K562 (cell line): ENCODE results near the gene FBXO21. TPM values are rescaled to one million over a fixed set of nuclear protein-coding genes. Genes with fewer than 3 reads are reported as not detected.

Experiments
- ATAC-seq: fragments of 200-7000 bp; cut with Tn5 transposase; 3 replicates; pipeline ENCODE4 v1.9.1; 2020; ENCODE audit warnings: moderate library complexity
- BruUV-seq: library from RNA; stranded (reverse); fragments of 400-500 nt; replicated peaks from 2 replicates; lab custom pipeline; 2021; lab: Mats Ljungman, UMichigan
- CTCF ChIA-PET: fragments of 300-600 bp; formaldehyde crosslinking; extraction: SDS; loops from one replicate; lab custom pipeline; 2021; ENCODE audit warnings: low intra/inter-chr PET ratio; lab: Yijun Ruan, JAX
- POLR2A ChIA-PET: fragments of 300-600, 350-650 bp; sonication (Branson Sonifier 250); formaldehyde crosslinking; extraction: SDS; loops from one replicate; lab custom pipeline; 2021; ENCODE audit warnings: antibody characterized with exemption, inconsistent platforms; lab: Yijun Ruan, JAX
- DNase-seq, 4 experiments: peaks; one replicate each; pipeline versions ENCODE4 v3.0.0 to v3.0.0-alpha.2; 2011 to 2018; ENCODE audit warnings: low spot score in 3 of 4, mixed read lengths in 3 of 4; ENCODE audit errors: extremely low read depth in 1 of 4
- FAIRE-seq: peaks from 2 replicates; lab custom pipeline; 2011; peaks lifted over from hg19 to GRCh38; lab: Jason Lieb, UNC
- H2AFZ ChIP-seq: 2 replicates; pipeline ENCODE4 v1.6.0; 2011; ENCODE audit warnings: low read depth, low read length, control low read depth, inconsistent platforms
- H3K27ac ChIP-seq: fragments of 200-600 bp; 3 replicates; pipeline ENCODE4 v1.8.0; 2011; ENCODE audit warnings: low read depth, mild to moderate bottlenecking, control low read depth, inconsistent platforms, low read length, moderate library complexity, mixed read lengths; ENCODE audit errors: extremely low read depth
- H3K27me3 ChIP-seq, 2 experiments: fragments of 300-600 bp in 1 of 2; 2 replicates in 1 of 2; 3 replicates in 1 of 2; pipeline versions ENCODE4 v1.6.0 to v1.8.0; 2011; ENCODE audit warnings: inconsistent platforms in 2 of 2, low read length in 2 of 2, mild to moderate bottlenecking in 1 of 2, mixed read lengths in 1 of 2, moderate library complexity in 1 of 2; ENCODE audit not compliant: control insufficient read depth in 2 of 2, insufficient read depth in 2 of 2
- H3K36me3 ChIP-seq: fragments of 300-600 bp; 3 replicates; pipeline ENCODE4 v1.8.0; 2011; ENCODE audit warnings: mild to moderate bottlenecking, low read length, inconsistent platforms; ENCODE audit not compliant: control insufficient read depth, insufficient read depth
- H3K4me1 ChIP-seq, 2 experiments: fragments of 200-600 bp in 1 of 2; replicated peaks in 1 of 2; 2 replicates in 1 of 2; 3 replicates in 1 of 2; pipeline versions ENCODE4 v1.5.1 to v1.8.0; 2011; ENCODE audit warnings: inconsistent platforms in 2 of 2, low read length in 2 of 2, mild to moderate bottlenecking in 1 of 2, mixed read lengths in 1 of 2, moderate library complexity in 1 of 2; ENCODE audit not compliant: control insufficient read depth in 2 of 2, insufficient read depth in 2 of 2
- H3K4me2 ChIP-seq: 2 replicates; pipeline ENCODE4 v1.6.1; 2011; ENCODE audit warnings: low read length, control low read depth, inconsistent platforms, mixed read lengths; ENCODE audit not compliant: insufficient read depth
- H3K4me3 ChIP-seq: fragments of 200-600 bp; sonication (generic), shearing (Covaris generic); 2 replicates; pipeline ENCODE4 v1.5.1; 2016; ENCODE audit warnings: control low read depth, inconsistent platforms
- H3K79me2 ChIP-seq: fragments of 200-600 bp; 3 replicates; pipeline ENCODE4 v1.8.0; 2011; ENCODE audit warnings: low read length, inconsistent platforms; ENCODE audit not compliant: control insufficient read depth, insufficient read depth
- H3K9ac ChIP-seq, 2 experiments: 2 replicates each; pipeline versions ENCODE4 v1.6.0 to v1.6.1; 2011; ENCODE audit warnings: low read depth in 2 of 2, low read length in 2 of 2, control low read depth in 1 of 2, inconsistent platforms in 1 of 2, mild to moderate bottlenecking in 1 of 2, mixed read lengths in 1 of 2; ENCODE audit not compliant: insufficient read depth in 1 of 2
- H3K9me1 ChIP-seq: one replicate; pipeline ENCODE4 v1.6.0; 2011; ENCODE audit warnings: inconsistent platforms, mild to moderate bottlenecking, low read length, moderate library complexity; ENCODE audit not compliant: control insufficient read depth, insufficient read depth
- H3K9me3 ChIP-seq: replicated peaks from 2 replicates; pipeline ENCODE4 v1.5.1; 2011; ENCODE audit warnings: low read depth, low read length, inconsistent platforms; ENCODE audit not compliant: control insufficient read depth, insufficient read depth
- H4K20me1 ChIP-seq: replicated peaks from 2 replicates; pipeline ENCODE4 v1.6.1; 2011; ENCODE audit warnings: low read length, inconsistent platforms, mixed read lengths; ENCODE audit not compliant: control insufficient read depth, insufficient read depth
- ASH1L ChIP-seq: fragments of 450-650 bp; IDR thresholded peaks from 2 replicates; pipeline ENCODE4 v1.6.1; 2018; ENCODE audit warnings: borderline replicate concordance, mild to moderate bottlenecking, low read depth; ENCODE audit not compliant: partially characterized antibody
- CEBPB ChIP-seq: fragments of 450-650 bp; IDR thresholded peaks from 2 replicates; pipeline ENCODE4 v1.6.1; 2016; ENCODE audit warnings: missing genetic modification characterization, missing compliant biosample characterization
- HMGXB4 ChIP-seq: sonication (generic); formaldehyde crosslinking; IDR thresholded peaks from 2 replicates; pipeline ENCODE4 v1.8.1; 2023; ENCODE audit warnings: mild to moderate bottlenecking, missing genetic modification reagents
- HNRNPUL1 ChIP-seq: fragments of 200-400 bp; formaldehyde crosslinking; IDR thresholded peaks from 2 replicates; pipeline ENCODE4 v1.6.1; 2017; ENCODE audit warnings: low read length
- L3MBTL2 ChIP-seq: fragments of 450-650 bp; IDR thresholded peaks from 2 replicates; pipeline ENCODE4 v1.6.1; 2016; ENCODE audit warnings: mild to moderate bottlenecking, moderate library complexity
- PPARD ChIP-seq: fragments of 250-450 bp; sonication (Bioruptor Pico); IDR thresholded peaks from 2 replicates; pipeline ENCODE4 v1.8.0; 2022; ENCODE audit warnings: inconsistent platforms, mild to moderate bottlenecking, moderate library complexity
- WGBS: fragments of 100-300 bp; shearing (Covaris generic); methylation state at CpG from one replicate; pipeline ENCODE4 v1.1.6; 2016; ENCODE audit warnings: low coverage, mixed read lengths; ENCODE audit not compliant: insufficient coverage; ENCODE audit errors: missing lambda C conversion rate; 5-methylcytosine and 5-hydroxymethylcytosine counted together
- in situ Hi-C: fragments of 300-500 bp; cut with MboI; formaldehyde crosslinking; loops from 4 replicates; pipeline ENCODE4 v1.15.0; 2018; ENCODE audit warnings: inconsistent platforms, mixed read lengths
- intact Hi-C: fragments of 100-400 bp; cut with micrococcal nuclease; formaldehyde crosslinking; loops from 2 replicates; pipeline ENCODE4 v1.14.2; 2022
- polyA plus RNA-seq, 8 experiments: library from polyadenylated mRNA; depleted of rRNA in 4 of 8; stranded (reverse) in 5 of 8; unstranded in 3 of 8; fragments of >200 nt; fragmentation: Nextera tagmentation in 2 of 8; fragmentation: Illumina TruSeq in 1 of 8; extraction: Ambion mirVana in 2 of 8; extraction: Trizol in 1 of 8; gene quantifications; 2 replicates each; pipeline versions ENCODE4 v1.2.1 to v1.2.3, GENCODE V29; 2011 to 2014; ENCODE audit warnings: inconsistent platforms in 1 of 8, missing spikeins in 1 of 8
- total RNA-seq, 7 experiments: library from RNA; depleted of rRNA in 6 of 7; stranded (reverse); fragments of >200 nt in 6 of 7; fragmentation: Illumina TruSeq in 2 of 7; extraction: Trizol in 2 of 7; gene quantifications; 2 replicates each; pipeline versions ENCODE4 v1.2.1 to v1.2.3, GENCODE V29; 2011 to 2021; ENCODE audit warnings: low replicate concordance in 1 of 7

FBXO21 gene
- total and polyA plus RNA-seq, 9 of the 15 experiments (the other 6 are each of a cell fraction or from before 2014, with no cell fraction given) = 3.0 to 50.9 (median 9.1) TPM

- Histone ChIP-seq H3K9ac (no peak overlapping the region), H3K27me3 (no peaks in the 10 kb centered on the region), H3K36me3 (peaks cover 45% of the 10 kb centered on the region; the same call in 2 of the 3 replicates), H3K4me1 (no peaks in the 10 kb centered on the region), H3K79me2 (no peaks in the 10 kb centered on the region), H3K9me1 (no peaks in the 10 kb centered on the region), H4K20me1 (no peaks in the 10 kb centered on the region), H3K4me3 (no peak overlapping the region), H2AFZ (no peak overlapping the region), H3K9me3 (peaks cover 3% of the 10 kb centered on the region; the same call in 1 of the 2 replicates), H3K4me2 (no peak overlapping the region), H3K27ac (no peak overlapping the region)
- FAIRE-seq (no peak), DNase-seq (no peak), ATAC-seq (no peak)
- CTCF ChIA-PET = interaction anchor here (0.8 kb wide), 1 partner anchor 703 kb away, joined by 4 read pairs; no protein-coding TSS in a partner anchor
- intact Hi-C loops = no loop called here
- POLR2A ChIA-PET = interaction anchor here (0.9 kb wide), 1 partner anchor 9 kb away, joined by 3 read pairs; no protein-coding TSS in a partner anchor
- in situ Hi-C loops = no loop called here
- no TSS peak for BruUV-seq
- 95% methylated on average over 3 of the region's 3 CpGs for WGBS
- TF ChIP-seq HNRNPUL1 (no peak), L3MBTL2 (no peak), CEBPB (tag) (peak; percentile 43; the same call in 1 of the 2 replicates), PPARD (CRISPR knock-in tag) (no peak), HMGXB4 (CRISPR knock-in tag) (no peak), ASH1L (no peak)
Observed at GRCh38 chr12:117182866-117183265, 7.4 kb downstream of the FBXO21 start.
